Posterior cingulate gyrus (tissue), 11 donors: ENCODE measurements around the gene ALK.

Experiments used
- DNase-seq, 10 donors: peaks; one replicate each; pipeline versions ENCODE4 v3.0.0 to v3.0.0-alpha.2; 2020 to 2021; ENCODE audit warnings: mixed read lengths in 3 of 10
- intact Hi-C: fragments of 100-400 bp; cut with DNase I; formaldehyde crosslinking; loops from one replicate; pipeline ENCODE4 v1.15.1; 2023

The ALK gene

GRCh38 chr2:29202819-29203495 lies 718.4 kb downstream of the ALK start:
- intact Hi-C loops = no loop called here
- no peak for DNase-seq

DNA sequence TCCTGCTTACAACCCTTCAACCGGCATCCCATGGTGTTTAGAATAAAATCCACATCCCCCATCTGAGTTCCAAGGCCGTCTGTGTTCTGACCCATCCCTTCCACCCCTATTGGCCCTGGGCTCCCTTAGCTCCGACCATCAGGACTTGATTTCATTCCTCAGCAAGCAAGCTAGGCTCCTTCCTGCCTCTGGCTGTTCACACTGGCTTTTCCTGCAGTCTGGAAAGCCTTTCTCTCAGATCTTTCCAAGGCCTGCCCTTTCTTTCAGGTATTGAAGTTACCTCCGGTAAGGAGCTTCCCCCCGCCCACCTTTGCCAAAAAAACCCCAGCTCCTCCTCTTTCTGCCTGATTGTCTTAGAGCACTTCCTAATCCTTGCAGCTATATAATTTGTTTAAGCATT lies 719.4 kb downstream of the ALK start:
- DNase-seq = no peak
- intact Hi-C loops = no loop called here

GRCh38 chr2:29196792-29197788 lies 724.3 kb downstream of the ALK start:
- DNase-seq = peak; percentile 39 to 95 (median 75)
- intact Hi-C loops = loop anchor here (1.0 to 10.0 kb wide), 2 partner anchors 132 to 239 kb away; no protein-coding TSS in a partner anchor

DNA sequence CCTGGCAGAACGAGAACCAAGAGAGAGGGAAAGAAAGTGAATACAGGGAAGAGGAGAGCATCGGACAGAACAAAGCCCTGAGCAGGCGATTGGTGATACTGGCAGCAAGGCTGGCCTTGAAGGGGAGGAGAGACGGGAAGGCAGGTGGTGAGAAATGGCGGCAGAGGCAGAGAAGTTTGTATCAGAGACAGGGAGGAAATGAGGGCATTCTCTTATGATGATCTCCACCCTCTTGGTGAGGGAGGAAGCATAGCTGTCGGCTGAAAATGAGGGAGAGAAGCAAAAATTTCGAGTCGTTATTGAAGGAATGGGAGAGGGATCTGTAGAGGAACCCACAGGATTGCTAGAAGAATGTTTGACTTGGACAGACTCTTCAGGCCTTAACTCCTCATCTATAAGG lies 725.6 kb downstream of the ALK start:
- DNase-seq = no peak
- intact Hi-C loops = loop anchor here (10.0 kb wide), 1 partner anchor 131 kb away; no protein-coding TSS in a partner anchor

DNA sequence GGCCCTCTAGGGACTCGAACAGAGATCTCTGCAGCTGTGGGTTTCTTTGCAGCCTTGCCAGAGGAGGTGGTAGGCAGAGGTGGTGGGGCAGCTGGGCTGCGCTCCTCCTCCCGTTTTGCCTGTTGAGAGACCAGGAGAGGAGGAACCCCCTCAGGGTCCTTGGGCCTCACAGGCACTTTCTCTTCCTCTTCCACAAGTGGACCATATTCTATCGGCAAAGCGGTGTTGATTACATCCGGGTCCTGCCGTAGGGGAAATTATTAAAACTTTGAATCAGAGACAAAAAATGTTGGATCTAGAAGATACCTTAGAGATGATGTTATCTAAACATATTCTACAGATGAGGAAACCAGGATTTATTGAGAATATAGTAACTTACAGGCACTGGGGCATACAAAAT lies 727.7 kb downstream of the ALK start:
- DNase-seq = no peak
- intact Hi-C loops = loop anchor here (10.0 kb wide), 1 partner anchor 129 kb away; no protein-coding TSS in a partner anchor

DNA sequence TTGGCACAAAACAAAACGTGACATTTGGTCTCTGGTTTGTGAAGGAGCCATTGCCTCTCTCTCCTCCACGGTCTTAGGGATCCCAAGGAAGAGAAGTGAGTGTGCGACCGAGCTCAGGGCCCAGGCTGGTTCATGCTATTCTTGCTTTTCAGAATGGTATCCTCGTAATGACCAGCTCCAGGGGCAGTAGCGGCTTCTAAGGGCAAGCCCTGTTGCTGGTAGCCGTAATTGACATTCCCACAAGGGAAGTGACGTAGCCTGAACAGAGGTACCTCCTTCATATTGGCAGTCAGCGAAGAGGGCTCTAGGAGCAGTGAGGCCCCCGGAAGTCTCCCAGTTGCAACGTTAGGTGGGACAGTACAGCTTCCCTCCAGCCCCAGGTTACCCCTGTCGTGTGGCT lies 728.3 kb downstream of the ALK start:
- no peak for DNase-seq
- intact Hi-C loops = loop anchor here (10.0 kb wide), 1 partner anchor 128 kb away; no protein-coding TSS in a partner anchor

GRCh38 chr2:29192526-29192925 lies 728.9 kb downstream of the ALK start:
- intact Hi-C loops = loop anchor here (10.0 kb wide), 1 partner anchor 128 kb away; no protein-coding TSS in a partner anchor
- DNase-seq = no peak

- no peak for DNase-seq
- intact Hi-C loops = loop anchor here (10.0 kb wide), 1 partner anchor 127 kb away; no protein-coding TSS in a partner anchor
Observed at GRCh38 chr2:29191817-29192216, 729.6 kb downstream of the ALK start.

DNA sequence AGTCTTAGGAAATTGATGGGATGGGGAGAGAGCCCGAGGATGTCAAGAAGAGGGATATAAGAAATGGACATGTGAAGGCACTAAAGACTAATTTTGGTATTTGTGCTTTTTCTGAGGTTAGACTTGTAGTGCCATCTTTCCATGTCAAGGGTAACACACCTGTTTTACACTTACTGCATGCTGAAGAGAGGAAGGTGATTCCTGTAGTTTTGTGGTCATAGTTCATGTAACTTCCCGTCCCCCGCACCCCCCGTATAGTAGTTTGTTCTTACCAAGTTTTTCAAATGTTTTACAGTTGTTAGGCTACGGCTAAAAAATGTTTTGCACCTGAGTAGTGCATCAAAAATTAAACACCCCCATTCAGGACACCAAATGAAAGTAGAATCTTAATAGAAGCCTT lies 732.3 kb downstream of the ALK start:
- no peak for DNase-seq
- intact Hi-C loops = no loop called here

- intact Hi-C loops = no loop called here
Observed at GRCh38 chr2:29187926-29188325, 733.5 kb downstream of the ALK start.

GRCh38 chr2:29186817-29187216 lies 734.6 kb downstream of the ALK start:
- intact Hi-C loops = no loop called here
- no peak for DNase-seq

More at GRCh38 chr2:29187926-29188325, 733.5 kb downstream of the ALK start:
- DNase-seq = no peak

DNA sequence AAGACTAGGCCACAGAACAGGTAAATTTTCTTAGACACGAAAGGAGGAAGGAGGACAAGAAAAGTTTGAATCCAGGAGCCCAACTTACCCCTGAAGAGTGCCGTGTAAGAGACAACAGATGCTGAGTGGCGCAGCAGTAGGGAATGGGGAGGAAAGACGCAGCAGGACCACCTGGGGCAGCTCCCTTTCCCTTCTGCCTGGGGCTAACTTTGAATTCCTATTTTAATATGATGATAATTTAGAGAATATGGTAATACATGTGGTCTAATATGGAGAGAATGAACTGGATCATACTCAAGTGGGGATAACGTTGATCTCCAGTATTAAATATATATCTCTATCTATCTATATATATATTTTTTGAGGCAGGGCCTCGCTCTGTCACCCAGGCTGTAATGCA lies 736.9 kb downstream of the ALK start:
- no peak for DNase-seq
- intact Hi-C loops = no loop called here

GRCh38 chr2:29182920-29183319 lies 738.5 kb downstream of the ALK start:
- intact Hi-C loops = no loop called here

DNA sequence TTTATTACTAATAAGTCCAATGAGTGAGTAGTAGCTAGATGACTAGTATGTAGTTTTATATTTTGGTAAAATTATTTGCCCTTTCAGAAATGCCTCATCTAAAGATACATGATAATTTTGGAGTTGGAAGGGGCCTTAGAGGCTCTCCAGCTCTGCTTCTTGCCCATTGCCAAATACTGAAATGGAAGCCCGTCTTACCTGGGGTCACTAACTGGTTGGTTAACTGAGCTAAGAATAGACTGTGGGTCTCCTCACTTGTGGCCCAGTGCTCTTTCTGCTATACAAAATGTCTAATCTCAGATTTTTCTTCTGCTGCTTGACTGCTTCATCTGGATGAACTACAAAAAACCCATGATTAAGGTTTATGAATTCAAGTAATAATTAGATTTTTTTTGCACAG lies 739.1 kb downstream of the ALK start:
- intact Hi-C loops = no loop called here
- DNase-seq = no peak

More at GRCh38 chr2:29182920-29183319, 738.5 kb downstream of the ALK start:
- DNase-seq = no peak

- intact Hi-C loops = no loop called here
Observed at GRCh38 chr2:29175338-29175737, 746.0 kb downstream of the ALK start.

DNA sequence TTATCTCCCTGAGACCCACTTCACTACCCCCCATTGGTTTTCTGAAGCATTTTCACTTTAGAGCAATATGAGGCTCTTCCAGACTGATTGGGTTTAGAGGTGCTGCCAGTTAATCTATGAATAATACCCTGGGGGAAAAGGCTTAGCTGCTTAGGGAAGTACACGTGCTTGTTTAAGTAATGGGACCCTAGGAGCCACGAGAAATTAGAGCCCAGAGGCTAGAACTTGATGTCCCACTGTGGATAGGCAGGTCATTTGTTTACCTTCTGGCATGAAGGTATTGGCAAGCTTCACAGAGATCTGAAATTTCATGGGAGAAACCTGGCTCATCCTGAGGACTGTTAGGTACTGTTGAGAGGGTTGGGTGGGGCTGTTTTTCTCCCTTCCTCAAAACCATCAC lies 746.4 kb downstream of the ALK start:
- intact Hi-C loops = no loop called here
- DNase-seq = no peak

More at GRCh38 chr2:29175338-29175737, 746.0 kb downstream of the ALK start:
- DNase-seq = no peak

DNA sequence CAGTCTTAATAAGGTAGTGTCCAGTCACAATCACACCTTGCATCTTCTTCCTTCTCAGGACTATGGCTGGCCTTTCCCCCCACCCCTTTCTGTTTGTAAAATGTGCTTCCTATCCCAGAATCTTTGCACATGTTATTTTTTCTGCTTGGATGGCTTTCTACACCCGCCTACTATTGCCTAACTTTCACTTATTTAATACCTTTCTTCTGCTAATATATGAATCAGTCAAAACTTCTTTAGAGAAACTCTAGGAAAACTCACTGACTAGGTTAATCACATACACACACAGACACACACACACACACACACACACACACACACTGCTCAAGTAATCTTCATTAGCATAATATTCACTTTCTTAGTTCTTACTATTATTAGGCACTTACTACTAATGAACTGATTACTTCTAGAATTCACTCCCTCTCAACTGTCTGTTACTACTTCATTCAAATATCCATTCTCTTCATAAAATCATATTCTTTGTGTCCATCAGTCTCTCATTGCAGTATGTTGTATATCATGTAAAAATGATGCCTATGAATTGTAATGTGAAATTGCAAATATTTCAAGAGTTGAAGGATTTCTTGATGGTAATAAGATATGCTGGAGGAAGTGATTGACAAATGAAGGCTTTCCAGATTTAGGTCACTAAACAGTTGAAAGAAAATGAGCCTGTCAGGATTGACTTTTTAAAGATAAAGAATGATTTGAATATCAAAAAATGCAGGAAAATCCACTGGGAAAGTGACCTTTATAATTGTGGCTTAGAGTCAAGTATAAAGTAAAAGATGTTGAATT lies 754.9 kb downstream of the ALK start:
- intact Hi-C loops = no loop called here
- DNase-seq = no peak

DNA sequence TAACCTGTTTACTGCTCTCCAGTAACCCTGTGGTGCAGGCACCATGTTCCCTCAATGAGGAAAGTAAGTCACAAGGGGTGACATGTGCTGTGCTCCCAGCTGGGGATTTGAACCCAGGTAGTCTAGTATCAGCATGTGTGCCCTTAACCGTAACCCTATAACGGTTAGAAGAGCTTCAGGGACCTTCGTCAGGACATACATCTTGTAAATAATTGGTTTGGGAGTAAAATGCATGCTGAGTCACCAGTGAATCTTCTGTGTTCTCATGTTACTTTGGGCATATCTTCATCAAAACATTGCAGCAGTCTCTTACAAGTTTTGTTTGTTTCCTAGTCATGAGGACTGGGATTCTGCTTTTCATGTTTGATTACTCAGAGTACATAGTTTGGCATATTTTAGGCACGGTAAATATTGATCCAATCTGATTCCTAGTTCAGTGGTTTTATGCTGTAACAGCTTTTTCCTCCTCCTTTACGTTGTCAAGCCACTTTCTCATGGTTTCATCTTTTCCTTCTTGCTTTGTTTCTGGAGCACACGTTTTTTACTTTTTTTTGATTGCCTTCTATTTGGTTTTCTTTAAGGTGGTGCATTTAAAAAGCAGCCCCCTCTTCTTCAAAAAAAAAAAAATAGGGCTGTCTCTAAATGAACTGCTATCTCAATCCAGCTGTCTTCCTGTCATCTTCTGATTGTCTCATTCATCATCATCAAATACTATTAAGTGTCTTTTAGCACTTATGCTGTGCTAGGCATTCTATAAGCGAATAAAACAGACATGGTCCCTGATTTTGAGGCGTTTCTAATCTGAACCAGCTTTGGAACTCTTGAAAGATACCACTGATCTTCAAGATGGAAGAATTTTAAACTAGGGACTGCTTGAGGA lies 755.8 kb downstream of the ALK start:
- intact Hi-C loops = no loop called here

DNA sequence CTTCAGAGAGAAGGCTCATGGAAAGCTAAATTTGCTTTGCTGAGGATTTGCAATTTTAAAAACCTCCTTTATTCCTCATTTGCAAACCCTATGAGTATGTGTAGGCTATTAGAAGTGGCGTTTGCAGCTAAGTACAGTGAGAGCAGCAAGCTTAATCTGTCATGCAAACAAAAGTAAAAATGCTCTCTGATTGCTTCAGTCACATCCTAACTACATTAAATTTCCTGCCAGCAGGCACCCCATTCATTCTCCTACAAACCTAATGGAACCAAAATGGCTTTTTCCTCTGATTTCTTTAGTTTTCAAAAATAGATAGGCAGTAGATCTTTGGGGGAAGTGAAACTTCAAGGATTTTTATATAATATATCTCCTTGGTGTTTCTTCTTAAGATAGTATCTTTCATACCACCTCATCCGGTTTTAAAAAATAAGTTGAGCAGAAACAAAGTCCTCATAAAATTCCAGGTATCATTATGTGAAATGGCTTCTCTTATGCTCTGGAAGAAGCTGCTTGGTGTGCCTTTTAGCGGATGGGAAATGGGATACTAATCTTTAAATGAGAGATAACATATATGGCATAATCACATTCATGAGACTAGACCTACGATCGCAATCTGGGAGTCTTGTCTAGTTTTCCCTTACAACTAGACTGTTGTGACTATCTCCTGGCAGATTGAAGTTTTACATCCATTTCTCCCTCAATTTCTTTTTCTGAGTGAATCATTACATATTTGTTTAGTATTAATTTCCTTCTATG lies 757.1 kb downstream of the ALK start:
- intact Hi-C loops = no loop called here

More for the DNA sequence above, 755.8 kb downstream of the ALK start:
- no peak for DNase-seq

More for the DNA sequence above, 757.1 kb downstream of the ALK start:
- DNase-seq = no peak
